Measurements from ENCODE around the gene USP13. TPM values are rescaled to one million over a fixed set of nuclear protein-coding genes. Genes with fewer than 3 reads are reported as not detected.

USP13 gene
- total RNA-seq, 2 experiments from 2014 or later: 25.8 to 49.7 TPM

DNA sequence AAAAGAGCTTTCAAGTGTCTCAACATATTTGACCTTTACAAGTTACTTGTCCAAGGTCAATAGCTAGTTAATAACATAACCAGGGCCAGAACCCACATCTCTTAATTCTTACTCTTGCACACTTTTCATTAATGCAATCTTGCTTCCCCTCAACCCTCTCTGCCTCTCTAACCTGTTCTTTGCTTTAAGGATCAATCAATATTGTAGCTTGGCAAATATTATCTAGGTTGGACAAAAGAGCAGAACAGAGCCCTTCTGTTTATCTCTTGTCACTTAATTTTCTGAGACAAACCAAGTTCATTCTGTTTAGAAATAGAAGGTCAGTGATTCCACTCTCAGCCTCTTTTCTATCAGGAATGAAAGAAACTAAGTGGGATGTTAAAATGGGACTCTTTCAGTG lies 180.5 kb downstream of the USP13 start:
- H3K9me2 ChIP-seq (ENCODE audit: insufficient read depth, low read length): no peaks in the 10 kb centered on the region
- intact Hi-C loops (cut with micrococcal nuclease; ENCODE audit: unreplicated experiment): no loop called here
- no peak overlapping the region for H2AFZ ChIP-seq (ENCODE audit: low read length)
- no peak for TF ChIP-seq EZH2phosphoT487 (IDR thresholded peaks at IDR 0.05; ENCODE audit: borderline replicate concordance, low read depth, low read length)
- TF ChIP-seq CTCF (conservative IDR thresholded peaks at IDR 0.05; ENCODE audit: low read length): no peak
- H3K4me2 ChIP-seq (ENCODE audit: low read length): no peak overlapping the region
- ChIA-PET POLR2A (interaction anchor here (0.9 to 1.0 kb wide), 2 partner anchors 11 to 16 kb away, joined by 3 read pairs; no protein-coding TSS in a partner anchor), CTCF (ENCODE audit: unreplicated experiment) (no interaction called here)
- no peaks in the 10 kb centered on the region for H4K20me1 ChIP-seq (ENCODE audit: insufficient read depth, low read length)
- H3K9me3 ChIP-seq (ENCODE audit: low read length): no peaks in the 10 kb centered on the region
- H3K36me3 ChIP-seq (ENCODE audit: insufficient read depth, low read length): no peaks in the 10 kb centered on the region
- H3K4me3 ChIP-seq (ENCODE audit: low read depth, low read length, poor library complexity, severe bottlenecking): no peak overlapping the region
- BruUV-seq (replicated peaks): no TSS peak
- no peaks in the 10 kb centered on the region for H3K79me2 ChIP-seq (ENCODE audit: insufficient read depth, low read depth, low read length)
- no peak for DNase-seq (ENCODE audit: low spot score)
- no peak overlapping the region for H3K27ac ChIP-seq (ENCODE audit: low read depth, low read length, poor library complexity, severe bottlenecking)
- H3K4me1 ChIP-seq (ENCODE audit: insufficient read depth, low read length, poor library complexity, severe bottlenecking): no peaks in the 10 kb centered on the region

DNA sequence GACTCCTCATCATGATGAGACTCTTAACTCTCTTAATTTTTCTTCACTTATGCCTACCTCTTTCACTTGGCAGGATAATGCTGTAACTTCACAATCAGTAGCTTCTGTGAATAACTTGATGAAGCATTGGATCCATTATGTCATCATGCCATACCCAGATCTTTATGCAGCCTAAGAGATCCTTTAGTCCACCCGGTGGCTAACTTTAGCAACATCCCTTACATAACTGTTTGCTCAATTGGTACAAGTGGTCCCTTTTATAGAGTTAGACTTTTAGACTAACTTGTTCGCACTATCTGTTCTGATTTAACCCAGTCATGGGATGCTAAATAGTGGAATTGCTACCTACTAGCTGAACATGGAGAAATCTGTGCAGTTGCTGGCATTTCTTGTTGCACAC lies 184.5 kb downstream of the USP13 start:
- Histone ChIP-seq H4K20me1 (ENCODE audit: insufficient read depth, low read length) (no peaks in the 10 kb centered on the region), H3K79me2 (ENCODE audit: insufficient read depth, low read depth, low read length) (no peaks in the 10 kb centered on the region), H2AFZ (ENCODE audit: low read length) (no peak overlapping the region), H3K27ac (ENCODE audit: low read depth, low read length, poor library complexity, severe bottlenecking) (no peak overlapping the region), H3K4me1 (ENCODE audit: insufficient read depth, low read length, poor library complexity, severe bottlenecking) (no peaks in the 10 kb centered on the region), H3K4me2 (ENCODE audit: low read length) (no peak overlapping the region), H3K9me2 (ENCODE audit: insufficient read depth, low read length) (no peaks in the 10 kb centered on the region), H3K36me3 (ENCODE audit: insufficient read depth, low read length) (no peaks in the 10 kb centered on the region), H3K9me3 (ENCODE audit: low read length) (no peaks in the 10 kb centered on the region), H3K4me3 (ENCODE audit: low read depth, low read length, poor library complexity, severe bottlenecking) (no peak overlapping the region)
- no TSS peak for BruUV-seq (replicated peaks)
- intact Hi-C loops (cut with micrococcal nuclease; ENCODE audit: unreplicated experiment): no loop called here
- DNase-seq (ENCODE audit: low spot score): no peak
- POLR2A ChIA-PET: interaction anchor here (1.3 kb wide), 1 partner anchor 10 kb away, joined by 3 read pairs; no protein-coding TSS in a partner anchor
- TF ChIP-seq CTCF (conservative IDR thresholded peaks at IDR 0.05; ENCODE audit: low read length) (no peak), EZH2phosphoT487 (IDR thresholded peaks at IDR 0.05; ENCODE audit: borderline replicate concordance, low read depth, low read length) (no peak)
- CTCF ChIA-PET (ENCODE audit: unreplicated experiment): no interaction called here

Small RNA genes lying within 50 kb of the gene (small RNA-seq; reads per million reads assigned to genes)
- gene RF01210: not detected

Other genes with a start within 250 kb of the USP13 start
- gene GNB4, start 201.6 kb upstream of the USP13 start, total RNA-seq (2014; rRNA removed; shearing (Covaris generic)): 3.0 and 3.7 TPM in 2 replicates
- gene GNB4, start 201.6 kb upstream of the USP13 start, total RNA-seq (2022): 9.5 and 16.2 TPM in 2 replicates
- 92.9 and 127 TPM in 2 replicates for gene ACTL6A, start 90.1 kb upstream of the USP13 start, total RNA-seq (2014; rRNA removed; shearing (Covaris generic))
- 125 and 126 TPM in 2 replicates for gene ACTL6A, start 90.1 kb upstream of the USP13 start, total RNA-seq (2022)
- gene MRPL47, start 48.4 kb upstream of the USP13 start, total RNA-seq (2014; rRNA removed; shearing (Covaris generic)): 25.9 and 50.4 TPM in 2 replicates
- 42.5 and 47.2 TPM in 2 replicates for gene MRPL47, start 48.4 kb upstream of the USP13 start, total RNA-seq (2022)
- gene NDUFB5, start 48.2 kb upstream of the USP13 start, total RNA-seq (2014; rRNA removed; shearing (Covaris generic)): 81.5 and 84.1 TPM in 2 replicates
- gene NDUFB5, start 48.2 kb upstream of the USP13 start, total RNA-seq (2022): 110 and 112 TPM in 2 replicates

Measured in OCI-LY7 (cell line).